Neural progenitor cell (in vitro differentiated cells): Measurements from ENCODE around the gene FOXN3.

Experiments used
- CTCF ChIP-seq: fragments of 200-600 bp; sonication (generic); IDR thresholded peaks from 2 replicates; pipeline ENCODE4 v1.5.1; 2017; ENCODE audit warnings: antibody characterized with exemption, mild to moderate bottlenecking
- EZH2 ChIP-seq: fragments of 200-600 bp; sonication (generic); IDR thresholded peaks from 2 replicates; pipeline ENCODE4 v1.6.1; 2017; ENCODE audit warnings: antibody characterized with exemption, mild to moderate bottlenecking, moderate library complexity
- EZH2phosphoT487 ChIP-seq: fragments of 200-600 bp; sonication (generic); IDR thresholded peaks from 2 replicates; pipeline ENCODE4 v1.6.1; 2017; ENCODE audit warnings: antibody characterized with exemption

- no peak for TF ChIP-seq EZH2phosphoT487
- no peak for TF ChIP-seq CTCF
- TF ChIP-seq EZH2, result no peak
Observed at GRCh38 chr14:89384023-89384422, 33.0 kb downstream of the FOXN3 start.
